AG10803 (cell line): ENCODE data around the gene SUFU.
A peak's percentile ranks its signal among the peaks of the same experiment; 100 is the strongest.
"Not testable (repeated sequence)": the region's sequence is repeated elsewhere in the genome, so short reads cannot be mapped to it uniquely, and the experiment has no call there.

Experiments used
- DNase-seq: peaks from one replicate; pipeline ENCODE4 v3.0.0; 2010; ENCODE audit warnings: low read depth
- H3K4me3 ChIP-seq: 2 replicates; pipeline ENCODE4 v1.5.1; 2011; ENCODE audit warnings: mild to moderate bottlenecking, low read length, control low read depth
- TF ChIP-seq, protein P1 (sequence below): conservative IDR thresholded peaks from 2 replicates; pipeline ENCODE4 v1.5.1; 2011; ENCODE audit warnings: mild to moderate bottlenecking, low read length, control low read depth, inconsistent platforms

Gene SUFU

DNA sequence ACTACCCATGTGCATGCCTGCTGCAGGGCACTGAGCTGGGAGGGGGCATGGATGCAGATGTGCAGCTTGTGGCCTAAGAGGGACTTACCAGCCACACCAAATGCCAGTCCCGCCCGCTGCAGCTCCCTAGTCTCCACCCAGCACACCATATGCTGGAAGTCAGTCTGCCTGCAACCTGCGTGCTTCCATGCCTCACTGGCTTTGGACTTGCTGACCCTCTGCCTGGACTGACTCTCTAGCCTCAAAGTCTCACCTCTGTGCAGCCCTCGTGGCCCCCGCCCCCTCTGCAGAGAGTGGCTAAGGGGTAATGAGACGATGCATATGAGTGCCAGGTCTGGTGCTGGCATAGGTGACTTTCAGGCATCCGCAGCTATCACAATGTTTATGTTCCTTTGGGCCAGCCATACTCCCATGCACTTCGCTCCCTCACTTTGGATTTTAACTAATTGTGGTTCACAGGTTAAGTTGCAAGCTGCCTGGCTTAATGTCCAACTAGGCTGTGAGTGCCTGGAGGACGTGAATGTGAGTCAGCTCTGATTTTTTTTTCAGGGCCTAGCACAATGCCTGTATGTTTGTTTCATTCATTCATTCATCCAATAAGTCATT is 162.2 kb downstream of the SUFU start:
- TF ChIP-seq, protein P1, sequence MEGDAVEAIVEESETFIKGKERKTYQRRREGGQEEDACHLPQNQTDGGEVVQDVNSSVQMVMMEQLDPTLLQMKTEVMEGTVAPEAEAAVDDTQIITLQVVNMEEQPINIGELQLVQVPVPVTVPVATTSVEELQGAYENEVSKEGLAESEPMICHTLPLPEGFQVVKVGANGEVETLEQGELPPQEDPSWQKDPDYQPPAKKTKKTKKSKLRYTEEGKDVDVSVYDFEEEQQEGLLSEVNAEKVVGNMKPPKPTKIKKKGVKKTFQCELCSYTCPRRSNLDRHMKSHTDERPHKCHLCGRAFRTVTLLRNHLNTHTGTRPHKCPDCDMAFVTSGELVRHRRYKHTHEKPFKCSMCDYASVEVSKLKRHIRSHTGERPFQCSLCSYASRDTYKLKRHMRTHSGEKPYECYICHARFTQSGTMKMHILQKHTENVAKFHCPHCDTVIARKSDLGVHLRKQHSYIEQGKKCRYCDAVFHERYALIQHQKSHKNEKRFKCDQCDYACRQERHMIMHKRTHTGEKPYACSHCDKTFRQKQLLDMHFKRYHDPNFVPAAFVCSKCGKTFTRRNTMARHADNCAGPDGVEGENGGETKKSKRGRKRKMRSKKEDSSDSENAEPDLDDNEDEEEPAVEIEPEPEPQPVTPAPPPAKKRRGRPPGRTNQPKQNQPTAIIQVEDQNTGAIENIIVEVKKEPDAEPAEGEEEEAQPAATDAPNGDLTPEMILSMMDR = no peak
- DNase-seq = no peak
- H3K4me3 ChIP-seq = no peak overlapping the region

- not testable (repeated sequence) for H3K4me3 ChIP-seq, DNase-seq
Measured at GRCh38 chr10:102667411-102667810, 163.6 kb downstream of the SUFU start.

- no peak overlapping the region for H3K4me3 ChIP-seq
- DNase-seq = no peak
- TF ChIP-seq, protein P1 = no peak
Measured at GRCh38 chr10:102668326-102669107, 164.7 kb downstream of the SUFU start.

- peak; percentile 54 for DNase-seq
- no peak overlapping the region for H3K4me3 ChIP-seq
- TF ChIP-seq, protein P1 = peak; percentile 48
Measured at GRCh38 chr10:102669206-102670064, 165.7 kb downstream of the SUFU start.

DNA sequence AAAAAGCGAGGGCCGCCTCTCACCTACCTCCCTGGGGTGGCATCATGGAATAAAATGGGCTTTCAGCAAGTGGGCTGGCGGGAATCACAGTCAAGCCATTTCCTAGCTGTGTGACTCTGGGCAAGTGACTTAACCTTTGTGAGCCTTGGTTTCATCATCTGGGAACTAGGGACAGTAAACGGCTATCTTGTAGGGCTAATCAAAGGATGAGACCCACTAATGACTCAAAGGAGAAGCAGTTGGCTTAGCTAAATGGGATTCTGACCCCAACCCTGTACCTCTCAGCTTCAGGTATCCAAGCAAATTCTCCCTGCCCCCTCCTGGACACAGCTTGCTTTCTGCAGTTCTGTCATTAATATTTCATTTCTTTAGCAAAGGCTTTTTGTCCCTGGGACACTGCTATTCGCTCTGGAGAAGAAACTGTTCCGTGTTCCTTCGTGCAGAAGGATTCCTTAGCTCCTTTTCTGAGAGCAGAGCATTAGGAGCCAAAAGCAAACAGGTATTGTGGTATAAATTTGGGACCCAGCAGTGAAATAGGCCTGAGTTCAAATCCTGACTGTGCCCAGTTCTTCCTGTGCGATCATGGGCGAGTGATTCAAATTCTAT is 166.4 kb downstream of the SUFU start:
- DNase-seq = no peak
- H3K4me3 ChIP-seq = no peak overlapping the region
- TF ChIP-seq, protein P1 = no peak

DNA sequence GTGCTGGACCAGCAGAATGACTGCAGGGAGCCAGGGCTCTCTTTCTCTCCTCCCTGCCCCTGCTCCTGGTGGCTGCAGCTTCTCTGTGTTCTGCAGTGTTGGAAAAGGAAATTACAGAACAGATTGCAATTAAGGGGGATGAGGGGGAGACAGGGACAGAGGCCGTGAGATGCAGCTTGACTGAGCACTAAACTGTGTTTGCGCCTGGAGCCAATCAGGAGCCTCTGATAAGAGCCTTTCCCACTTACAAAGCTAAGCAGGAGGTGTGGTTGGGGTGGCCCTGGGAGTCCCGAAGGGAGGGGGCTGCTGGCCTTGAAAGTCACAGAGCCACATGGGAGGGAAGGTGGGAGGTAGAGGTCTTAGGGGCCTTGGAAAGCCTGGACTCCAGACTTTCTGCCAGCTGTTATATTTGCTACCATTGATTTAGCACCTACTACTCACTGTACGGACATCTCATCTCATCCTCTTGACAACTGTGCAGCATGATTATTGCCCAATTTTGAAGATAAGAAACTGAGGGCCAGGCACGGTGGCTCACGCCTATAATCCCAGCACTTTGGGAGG is 167.2 kb downstream of the SUFU start:
- TF ChIP-seq, protein P1 = no peak
- no peak for DNase-seq
- H3K4me3 ChIP-seq = no peak overlapping the region

DNA sequence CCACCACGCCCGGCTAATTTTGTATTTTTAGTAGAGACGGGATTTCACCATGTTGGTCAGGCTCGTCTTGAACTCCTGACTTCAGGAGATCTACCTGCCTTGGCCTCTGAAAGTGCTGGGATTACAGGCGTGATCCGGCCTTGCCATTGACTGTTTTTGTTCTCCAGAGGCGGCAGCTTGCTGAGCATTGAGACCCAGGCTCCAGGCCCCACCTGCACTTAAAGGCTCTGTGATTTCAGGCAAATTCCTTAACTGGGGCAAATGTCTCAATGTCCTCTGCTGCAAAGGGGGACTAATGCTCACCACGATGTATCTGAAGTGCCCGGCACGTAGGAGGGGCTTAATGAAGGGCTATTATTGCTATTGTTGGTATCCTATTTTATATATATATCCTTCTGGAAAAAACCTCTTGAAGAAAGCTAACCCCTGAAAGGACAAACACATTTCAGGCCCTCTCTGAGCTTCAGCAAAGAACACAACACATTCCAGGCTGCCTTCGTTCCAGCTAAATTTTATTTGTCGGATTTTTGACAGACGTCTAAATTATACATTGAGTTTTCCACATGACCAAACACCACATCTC is 169.6 kb downstream of the SUFU start:
- TF ChIP-seq, protein P1 = no peak
- DNase-seq = no peak
- no peak overlapping the region for H3K4me3 ChIP-seq
